H9 (cell line): ENCODE measurements around the gene SYNE2. TPM values are rescaled to one million over a fixed set of nuclear protein-coding genes. Genes with fewer than 3 reads are reported as not detected.
A peak's percentile ranks its signal among the peaks of the same experiment; 100 is the strongest.

Source experiments
- DNase-seq: peaks from one replicate; pipeline ENCODE4 v3.0.0-alpha.2; 2017
- H2AFZ ChIP-seq: one replicate; pipeline ENCODE4 v1.6.1; 2013; ENCODE audit warnings: mild to moderate bottlenecking, low read length, control low read depth, moderate library complexity
- H2AK5ac ChIP-seq: 2 replicates; pipeline ENCODE4 v1.6.1; 2013; ENCODE audit warnings: low read length, control low read depth, mixed read lengths; ENCODE audit not compliant: insufficient read length
- H2BK120ac ChIP-seq: one replicate; pipeline ENCODE4 v1.6.1; 2013; ENCODE audit warnings: low read depth, mild to moderate bottlenecking, low read length, control low read depth, inconsistent platforms; ENCODE audit not compliant: poor library complexity, severe bottlenecking
- H2BK12ac ChIP-seq: 2 replicates; pipeline ENCODE4 v1.6.1; 2013; ENCODE audit warnings: low read length, control low read depth, mixed read lengths, low read depth; ENCODE audit not compliant: insufficient read length
- H2BK15ac ChIP-seq: 2 replicates; pipeline ENCODE4 v1.6.1; 2013; ENCODE audit warnings: low read depth, low read length, control low read depth
- H2BK20ac ChIP-seq: one replicate; pipeline ENCODE4 v1.6.1; 2013; ENCODE audit warnings: low read depth, mild to moderate bottlenecking, low read length, control low read depth, inconsistent platforms; ENCODE audit not compliant: poor library complexity, severe bottlenecking
- H2BK5ac ChIP-seq: 2 replicates; pipeline ENCODE4 v1.6.1; 2013; ENCODE audit warnings: low read length, control low read depth, mixed read lengths; ENCODE audit not compliant: insufficient read length
- H3K14ac ChIP-seq: 2 replicates; pipeline ENCODE4 v1.6.1; 2013; ENCODE audit warnings: low read length, control low read depth; ENCODE audit not compliant: insufficient read depth
- H3K18ac ChIP-seq: 2 replicates; pipeline ENCODE4 v1.6.1; 2013; ENCODE audit warnings: low read depth, mild to moderate bottlenecking, mixed read lengths, low read length, control low read depth; ENCODE audit not compliant: insufficient read length
- H3K23ac ChIP-seq: 2 replicates; pipeline ENCODE4 v1.6.1; 2013; ENCODE audit warnings: low read length, control low read depth, mixed read lengths, low read depth; ENCODE audit not compliant: insufficient read length
- H3K23me2 ChIP-seq: 2 replicates; pipeline ENCODE4 v1.6.1; 2013; ENCODE audit warnings: low read depth, mild to moderate bottlenecking, mixed read lengths, low read length, control low read depth; ENCODE audit not compliant: insufficient read length, poor library complexity, severe bottlenecking
- H3K27ac ChIP-seq: 2 replicates; pipeline ENCODE4 v1.5.1; 2013; ENCODE audit warnings: low read length, control low read depth, mixed read lengths, low read depth; ENCODE audit not compliant: insufficient read length
- H3K27me3 ChIP-seq: 2 replicates; pipeline ENCODE4 v1.6.1; 2013; ENCODE audit warnings: low read length, control low read depth, inconsistent platforms; ENCODE audit not compliant: insufficient read depth
- H3K4ac ChIP-seq: 2 replicates; pipeline ENCODE4 v1.6.1; 2013; ENCODE audit warnings: low read depth, mild to moderate bottlenecking, control low read depth, inconsistent platforms, low read length, moderate library complexity
- H3K4me1 ChIP-seq: 2 replicates; pipeline ENCODE4 v1.6.1; 2013; ENCODE audit warnings: low read length, control low read depth, inconsistent platforms; ENCODE audit not compliant: insufficient read depth
- H3K4me2 ChIP-seq: 2 replicates; pipeline ENCODE4 v1.6.1; 2013; ENCODE audit warnings: low read length, control low read depth, mixed read lengths; ENCODE audit not compliant: insufficient read length, insufficient read depth
- H3K56ac ChIP-seq: 2 replicates; pipeline ENCODE4 v1.6.1; 2013; ENCODE audit warnings: low read depth, mild to moderate bottlenecking, mixed read lengths, low read length, control low read depth; ENCODE audit not compliant: insufficient read length
- H3K79me1 ChIP-seq: 2 replicates; pipeline ENCODE4 v1.6.1; 2013; ENCODE audit warnings: low read depth, mild to moderate bottlenecking, moderate library complexity, low read length, control low read depth, inconsistent platforms; ENCODE audit not compliant: insufficient read depth, poor library complexity, severe bottlenecking
- H3K79me2 ChIP-seq: 2 replicates; pipeline ENCODE4 v1.6.1; 2013; ENCODE audit warnings: low read length, control low read depth, inconsistent platforms; ENCODE audit not compliant: insufficient read depth
- H3K9ac ChIP-seq: 2 replicates; pipeline ENCODE4 v1.6.1; 2013; ENCODE audit warnings: low read length, control low read depth, mixed read lengths; ENCODE audit not compliant: insufficient read length; ENCODE audit errors: extremely low read depth
- H3K9me3 ChIP-seq: one replicate; pipeline ENCODE4 v1.6.1; 2013; ENCODE audit warnings: low read depth, low read length, inconsistent platforms; ENCODE audit not compliant: control insufficient read depth
- H3T11ph ChIP-seq: one replicate; pipeline ENCODE4 v1.6.1; 2013; ENCODE audit warnings: mild to moderate bottlenecking, low read length, control low read depth, inconsistent platforms
- H4K20me1 ChIP-seq: one replicate; pipeline ENCODE4 v1.6.1; 2013; ENCODE audit not compliant: control insufficient read depth, insufficient read length, insufficient read depth
- H4K5ac ChIP-seq: 2 replicates; pipeline ENCODE4 v1.6.1; 2013; ENCODE audit warnings: low read depth, mild to moderate bottlenecking, mixed read lengths, low read length, control low read depth; ENCODE audit not compliant: insufficient read length
- H4K8ac ChIP-seq: replicated peaks from 2 replicates; pipeline ENCODE4 v1.6.1; 2013; ENCODE audit warnings: low read length, control low read depth, mixed read lengths, low read depth; ENCODE audit not compliant: insufficient read length
- H4K91ac ChIP-seq: 2 replicates; pipeline ENCODE4 v1.6.1; 2013; ENCODE audit warnings: low read depth, mild to moderate bottlenecking, moderate library complexity, mixed read lengths, low read length, control low read depth; ENCODE audit not compliant: insufficient read length
- H3K27ac Mint-ChIP-seq, 3 experiments: 2 replicates in 2 of 3; 3 replicates in 1 of 3; pipeline ENCODE4 v1.8.0; 2020 to 2021; ENCODE audit warnings: mixed read lengths in 3 of 3, mild to moderate bottlenecking in 1 of 3, moderate library complexity in 1 of 3
- H3K27me3 Mint-ChIP-seq: 2 replicates; pipeline ENCODE4 v1.8.0; 2021; ENCODE audit warnings: low read depth, mild to moderate bottlenecking, moderate library complexity, mixed read lengths
- H3K36me3 Mint-ChIP-seq, 3 experiments: 2 replicates in 2 of 3; 3 replicates in 1 of 3; pipeline ENCODE4 v1.8.0; 2020 to 2021; ENCODE audit warnings: low read depth in 3 of 3, mixed read lengths in 3 of 3; ENCODE audit not compliant: insufficient read depth in 1 of 3
- H3K4me1 Mint-ChIP-seq, 2 experiments: 2 replicates each; pipeline ENCODE4 v1.8.0; 2020; ENCODE audit warnings: mixed read lengths in 2 of 2
- H3K4me3 Mint-ChIP-seq, 2 experiments: 2 replicates in 1 of 2; 3 replicates in 1 of 2; pipeline ENCODE4 v1.8.0; 2020 to 2021; ENCODE audit warnings: mild to moderate bottlenecking in 2 of 2, mixed read lengths in 2 of 2, moderate library complexity in 1 of 2
- H3K9me3 Mint-ChIP-seq, 2 experiments: 2 replicates in 1 of 2; 3 replicates in 1 of 2; pipeline ENCODE4 v1.8.0; 2020; ENCODE audit warnings: mild to moderate bottlenecking in 2 of 2, mixed read lengths in 2 of 2, moderate library complexity in 1 of 2
- WGBS: extraction: QIAGEN DNeasy Blood & Tissue Kit; methylation state at CpG from one replicate; pipeline ENCODE4 v1.1.7; 2013; ENCODE audit warnings: missing lambda C conversion rate, low lambda C conversion rate, mixed read lengths; ENCODE audit not compliant: insufficient read length; ENCODE audit errors: extremely low coverage; 5-methylcytosine and 5-hydroxymethylcytosine counted together
- total RNA-seq: library from RNA; stranded (reverse); gene quantifications from 2 replicates; pipeline ENCODE4 v1.2.1, GENCODE V29; 2021
- TF ChIP-seq, protein P1 (sequence below): fragments of 200-600 bp; sonication (generic); conservative IDR thresholded peaks from 3 replicates; pipeline ENCODE4 v1.8.0; 2021; ENCODE audit warnings: antibody characterized with exemption, mild to moderate bottlenecking

SYNE2 gene
- total RNA-seq, 1 experiment from 2014 or later, result 43.3 TPM

DNA sequence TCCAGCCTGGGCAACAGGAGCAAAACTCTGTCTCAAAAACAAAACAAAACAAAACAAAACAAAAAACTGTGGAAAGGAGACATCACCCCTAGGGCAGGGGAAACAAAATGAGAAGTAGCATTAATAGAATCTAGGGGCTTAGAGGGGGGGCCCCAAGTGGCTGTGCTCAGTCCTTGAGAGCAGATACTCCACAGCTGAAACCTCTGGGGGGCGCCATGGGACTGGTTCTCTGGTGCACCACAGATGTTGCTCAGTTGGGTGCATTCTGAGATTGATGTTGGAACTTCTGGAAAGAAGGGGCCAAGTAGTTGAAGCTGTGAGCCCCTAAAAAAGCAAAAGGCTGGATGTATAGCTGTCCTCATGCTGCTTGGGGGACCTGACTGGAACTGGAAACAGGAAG, 11.8 kb upstream of the SYNE2 start:
- Histone ChIP-seq H3K23me2 (no peaks in the 10 kb centered on the region), H3K9me3 (no peaks in the 10 kb centered on the region), H2AK5ac (no peak overlapping the region), H4K20me1 (no peaks in the 10 kb centered on the region), H2BK20ac (no peak overlapping the region), H2AFZ (no peak overlapping the region), H3K27me3 (no peaks in the 10 kb centered on the region), H3K79me1 (no peaks in the 10 kb centered on the region), H3K23ac (no peak overlapping the region), H2BK5ac (no peak overlapping the region), H3K4me2 (no peak overlapping the region), H3K27ac (no peak overlapping the region), H2BK120ac (no peak overlapping the region), H3K56ac (no peak overlapping the region), H4K91ac (no peak overlapping the region), H3K14ac (no peak overlapping the region), H4K5ac (no peak overlapping the region), H3K4ac (no peak overlapping the region), H3K79me2 (no peaks in the 10 kb centered on the region), H4K8ac (no peak overlapping the region), H3T11ph (no peak overlapping the region), H2BK15ac (no peak overlapping the region), H3K18ac (no peak overlapping the region), H3K9ac (no peak overlapping the region), H3K4me1 (no peaks in the 10 kb centered on the region), H2BK12ac (no peak overlapping the region)
- no CpG with 5 or more reads among the region's 1 CpG for WGBS
- TF ChIP-seq, protein P1, sequence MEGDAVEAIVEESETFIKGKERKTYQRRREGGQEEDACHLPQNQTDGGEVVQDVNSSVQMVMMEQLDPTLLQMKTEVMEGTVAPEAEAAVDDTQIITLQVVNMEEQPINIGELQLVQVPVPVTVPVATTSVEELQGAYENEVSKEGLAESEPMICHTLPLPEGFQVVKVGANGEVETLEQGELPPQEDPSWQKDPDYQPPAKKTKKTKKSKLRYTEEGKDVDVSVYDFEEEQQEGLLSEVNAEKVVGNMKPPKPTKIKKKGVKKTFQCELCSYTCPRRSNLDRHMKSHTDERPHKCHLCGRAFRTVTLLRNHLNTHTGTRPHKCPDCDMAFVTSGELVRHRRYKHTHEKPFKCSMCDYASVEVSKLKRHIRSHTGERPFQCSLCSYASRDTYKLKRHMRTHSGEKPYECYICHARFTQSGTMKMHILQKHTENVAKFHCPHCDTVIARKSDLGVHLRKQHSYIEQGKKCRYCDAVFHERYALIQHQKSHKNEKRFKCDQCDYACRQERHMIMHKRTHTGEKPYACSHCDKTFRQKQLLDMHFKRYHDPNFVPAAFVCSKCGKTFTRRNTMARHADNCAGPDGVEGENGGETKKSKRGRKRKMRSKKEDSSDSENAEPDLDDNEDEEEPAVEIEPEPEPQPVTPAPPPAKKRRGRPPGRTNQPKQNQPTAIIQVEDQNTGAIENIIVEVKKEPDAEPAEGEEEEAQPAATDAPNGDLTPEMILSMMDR, result peak; percentile 71
- H3K4me1 Mint-ChIP-seq, result peaks cover 2 to 4% of the 10 kb centered on the region in 2 experiments; a peak in 1 of 4 replicates
- no peak overlapping the region for H3K27ac Mint-ChIP-seq
- H3K4me3 Mint-ChIP-seq, result no peak overlapping the region
- peaks cover 5 to 12% (median 8%) of the 10 kb centered on the region in 3 experiments; a peak in 5 of 7 replicates for H3K36me3 Mint-ChIP-seq
- H3K27me3 Mint-ChIP-seq, result no peaks in the 10 kb centered on the region; the same call in 1 of the 2 replicates
- DNase-seq, result peak; percentile 40
- H3K9me3 Mint-ChIP-seq, result peaks cover 13 to 16% of the 10 kb centered on the region in 2 experiments
